Activated CD8-positive, alpha-beta memory T cell treated with anti-CD3 and anti-CD28 coated beads, Interleukin-2, amount 10 ng/mL, durations not matched to agents 7 days and 5 days (primary cell): ENCODE data around the gene CMKLR1. TPM values are rescaled to one million over a fixed set of nuclear protein-coding genes. Genes with fewer than 3 reads are reported as not detected.

Source experiments
- ATAC-seq: fragments of 150-1000 bp; cut with Tn5 transposase; one replicate; pipeline ENCODE4 v1.10.0; 2021; ENCODE audit warnings: moderate library complexity
- CTCF ChIA-PET: fragments of 350-600 bp; sonication (Branson Sonifier 250); formaldehyde crosslinking; loops from one replicate; lab custom pipeline; 2021; ENCODE audit warnings: antibody characterized with exemption; lab: Charles Lee
- DNase-seq: peaks from one replicate; pipeline ENCODE4 v3.0.0-alpha.2; 2020
- H3K27ac Mint-ChIP-seq: one replicate; pipeline ENCODE4 v1.8.0; 2021; ENCODE audit warnings: mild to moderate bottlenecking, mixed read lengths
- H3K27me3 Mint-ChIP-seq: one replicate; pipeline ENCODE4 v1.8.0; 2021; ENCODE audit warnings: mixed read lengths
- H3K36me3 Mint-ChIP-seq: one replicate; pipeline ENCODE4 v1.8.0; 2021; ENCODE audit warnings: mild to moderate bottlenecking, mixed read lengths
- H3K4me1 Mint-ChIP-seq: one replicate; pipeline ENCODE4 v1.8.0; 2021; ENCODE audit warnings: mixed read lengths
- H3K4me3 Mint-ChIP-seq: one replicate; pipeline ENCODE4 v1.8.0; 2021; ENCODE audit warnings: mild to moderate bottlenecking, moderate library complexity, mixed read lengths
- H3K9me3 Mint-ChIP-seq: one replicate; pipeline ENCODE4 v1.8.0; 2022; ENCODE audit warnings: low read depth, mixed read lengths
- total RNA-seq, 2 experiments: library from RNA; stranded (reverse); gene quantifications; one replicate each; pipeline ENCODE4 v1.2.3, GENCODE V29; 2021

Gene CMKLR1
- total RNA-seq, 2 experiments from 2014 or later, result not detected

DNA sequence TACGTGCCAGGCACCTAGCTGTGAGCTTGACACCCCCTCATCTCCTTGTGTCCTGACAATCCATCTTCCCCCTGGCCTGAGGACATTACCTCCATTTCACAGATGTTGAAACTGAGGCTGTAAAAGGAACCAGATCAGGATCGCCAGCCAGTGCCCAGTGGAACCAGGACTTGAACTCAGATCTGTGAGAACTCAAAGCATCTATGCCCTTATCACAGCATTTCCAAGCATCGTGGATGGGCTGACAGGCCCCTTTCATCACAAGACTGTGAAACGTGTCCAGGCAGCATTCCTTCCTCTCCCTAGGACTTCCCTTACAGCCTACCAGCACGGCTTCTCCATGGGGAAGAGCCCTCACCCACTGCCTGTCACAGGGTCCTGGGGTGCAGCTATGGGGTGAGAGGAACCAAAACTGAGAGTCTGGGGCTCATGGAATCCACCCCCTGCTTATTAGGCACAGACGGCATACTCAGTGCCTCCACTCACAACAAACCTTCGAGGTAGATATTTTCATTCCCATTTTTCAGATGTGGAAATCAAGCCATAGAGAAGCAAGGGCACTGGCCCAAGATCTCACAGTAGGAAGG, 26.9 kb downstream of the CMKLR1 start:
- ATAC-seq, result no peak
- CTCF ChIA-PET, result no interaction called here
- DNase-seq, result no peak
- Mint-ChIP-seq H3K4me3 (no peak overlapping the region), H3K27ac (no peak overlapping the region), H3K36me3 (no peaks in the 10 kb centered on the region), H3K4me1 (peaks cover 20% of the 10 kb centered on the region), H3K27me3 (no peaks in the 10 kb centered on the region), H3K9me3 (no peaks in the 10 kb centered on the region)

- no peak for ATAC-seq
- Mint-ChIP-seq H3K4me1 (peaks cover 26% of the 10 kb centered on the region), H3K9me3 (no peaks in the 10 kb centered on the region), H3K36me3 (no peaks in the 10 kb centered on the region), H3K27me3 (no peaks in the 10 kb centered on the region), H3K27ac (no peak overlapping the region), H3K4me3 (no peak overlapping the region)
- no peak for DNase-seq
- CTCF ChIA-PET, result no interaction called here
These were observed 27.5 kb downstream of the CMKLR1 start for GRCh38 chr12:108311605-108312004.

DNA sequence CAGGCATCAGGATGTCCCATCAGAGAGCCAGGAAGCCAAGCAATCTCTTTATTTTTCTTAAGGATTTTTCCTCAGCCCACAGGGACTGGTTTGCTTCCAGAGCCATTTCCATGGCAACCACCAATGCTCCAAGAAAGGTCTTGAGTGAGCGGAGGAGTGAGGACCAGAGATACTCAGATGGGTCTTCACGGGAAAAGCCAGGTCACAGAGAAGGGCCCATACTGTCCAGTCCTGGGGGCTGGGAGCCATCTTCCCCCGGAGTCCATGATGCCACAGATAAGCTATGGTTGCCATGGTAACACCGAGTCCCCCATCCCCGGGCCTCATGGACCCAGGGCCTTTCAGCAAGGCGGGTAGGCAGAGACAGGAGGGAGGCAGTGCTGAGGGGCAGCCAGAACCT, 28.6 kb downstream of the CMKLR1 start:
- no peak for DNase-seq
- no peaks in the 10 kb centered on the region for H3K9me3 Mint-ChIP-seq
- no peak for ATAC-seq
- no peak overlapping the region for H3K4me3 Mint-ChIP-seq
- H3K4me1 Mint-ChIP-seq, result peaks cover 35% of the 10 kb centered on the region
- no peak overlapping the region for H3K27ac Mint-ChIP-seq
- CTCF ChIA-PET, result no interaction called here
- H3K27me3 Mint-ChIP-seq, result no peaks in the 10 kb centered on the region
- H3K36me3 Mint-ChIP-seq, result no peaks in the 10 kb centered on the region

- no peak for ATAC-seq
- Mint-ChIP-seq H3K36me3 (no peaks in the 10 kb centered on the region), H3K4me3 (no peak overlapping the region), H3K27ac (no peak overlapping the region), H3K9me3 (no peaks in the 10 kb centered on the region), H3K27me3 (peaks cover 2% of the 10 kb centered on the region), H3K4me1 (peaks cover 35% of the 10 kb centered on the region)
- no peak for DNase-seq
- CTCF ChIA-PET, result no interaction called here
These were observed 29.3 kb downstream of the CMKLR1 start for GRCh38 chr12:108309674-108310312.

GRCh38 chr12:108308395-108309085, 30.6 kb downstream of the CMKLR1 start:
- no peak for DNase-seq
- CTCF ChIA-PET, result interaction anchor here (1.8 kb wide), 1 partner anchor 10 kb away, joined by 6 read pairs; no protein-coding TSS in a partner anchor
- no peak for ATAC-seq
- peaks cover 4% of the 10 kb centered on the region for H3K27me3 Mint-ChIP-seq
- peaks cover 31% of the 10 kb centered on the region for H3K4me1 Mint-ChIP-seq
- H3K4me3 Mint-ChIP-seq, result no peak overlapping the region
- no peak overlapping the region for H3K27ac Mint-ChIP-seq
- no peaks in the 10 kb centered on the region for H3K36me3 Mint-ChIP-seq
- H3K9me3 Mint-ChIP-seq, result no peaks in the 10 kb centered on the region

DNA sequence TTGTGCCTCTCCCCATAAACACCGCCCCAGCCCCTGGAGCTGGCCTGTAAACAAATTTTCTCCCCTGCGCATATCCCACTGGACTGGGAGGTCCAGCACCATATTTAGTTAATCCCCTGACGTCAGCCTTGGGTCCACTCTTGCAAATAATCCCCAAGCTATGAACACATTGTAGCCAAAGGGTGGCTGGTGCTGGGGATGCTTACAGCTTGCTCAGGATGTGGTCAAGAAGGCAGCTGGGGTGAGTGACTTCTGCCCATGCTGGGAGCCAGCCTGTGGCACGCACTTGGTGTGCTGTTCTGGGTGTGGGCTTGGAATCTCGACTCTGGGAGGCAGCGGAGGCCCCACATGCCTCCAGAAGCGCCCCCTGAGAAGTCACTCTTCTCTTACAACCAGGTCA, 32.1 kb downstream of the CMKLR1 start:
- DNase-seq (peak; percentile 52), ATAC-seq (peak; percentile 48)
- H3K9me3 Mint-ChIP-seq, result no peaks in the 10 kb centered on the region
- peaks cover 4% of the 10 kb centered on the region for H3K27me3 Mint-ChIP-seq
- CTCF ChIA-PET, result interaction anchor here (1.8 kb wide), 1 partner anchor 9 kb away, joined by 6 read pairs; no protein-coding TSS in a partner anchor
- H3K36me3 Mint-ChIP-seq, result no peaks in the 10 kb centered on the region
- H3K4me3 Mint-ChIP-seq, result no peak overlapping the region
- H3K27ac Mint-ChIP-seq, result peak overlapping the region; percentile 43
- H3K4me1 Mint-ChIP-seq, result peaks cover 28% of the 10 kb centered on the region

- Mint-ChIP-seq H3K27me3 (peaks cover 7% of the 10 kb centered on the region), H3K9me3 (no peaks in the 10 kb centered on the region), H3K4me3 (no peak overlapping the region), H3K27ac (peak overlapping the region; percentile 16), H3K4me1 (peaks cover 32% of the 10 kb centered on the region), H3K36me3 (no peaks in the 10 kb centered on the region)
- CTCF ChIA-PET, result no interaction called here
- no peak for DNase-seq
- ATAC-seq, result no peak
These were observed 32.6 kb downstream of the CMKLR1 start for GRCh38 chr12:108306506-108306905.

- Mint-ChIP-seq H3K36me3 (no peaks in the 10 kb centered on the region), H3K4me1 (peaks cover 35% of the 10 kb centered on the region), H3K27ac (peak overlapping the region; percentile 59), H3K4me3 (no peak overlapping the region), H3K9me3 (no peaks in the 10 kb centered on the region), H3K27me3 (peaks cover 10% of the 10 kb centered on the region)
- CTCF ChIA-PET, result no interaction called here
- DNase-seq (no peak), ATAC-seq (peak; percentile 26)
These were observed 33.1 kb downstream of the CMKLR1 start for GRCh38 chr12:108305991-108306501.

DNA sequence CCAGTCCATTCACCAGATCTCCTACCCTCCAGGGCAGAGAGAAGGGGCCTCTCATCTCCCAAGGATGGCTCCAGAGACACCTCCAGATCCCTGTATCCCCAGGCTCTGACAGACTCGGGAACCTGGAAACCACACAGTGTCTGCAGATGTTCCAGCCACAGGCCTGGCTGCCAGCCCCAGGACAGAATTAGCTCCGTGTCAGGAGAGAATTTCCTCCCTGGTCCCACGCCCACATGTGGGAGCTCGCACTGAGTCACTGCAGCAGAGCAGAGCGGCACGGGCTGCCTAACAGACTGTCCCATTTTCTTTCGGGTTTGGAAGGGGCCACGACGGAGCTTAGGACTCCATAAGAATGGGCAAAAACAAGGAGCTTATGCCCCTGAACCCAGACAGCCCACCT, 33.6 kb downstream of the CMKLR1 start:
- DNase-seq (no peak), ATAC-seq (no peak)
- no peaks in the 10 kb centered on the region for H3K9me3 Mint-ChIP-seq
- H3K27ac Mint-ChIP-seq, result no peak overlapping the region
- H3K27me3 Mint-ChIP-seq, result peaks cover 10% of the 10 kb centered on the region
- peaks cover 37% of the 10 kb centered on the region for H3K4me1 Mint-ChIP-seq
- no peak overlapping the region for H3K4me3 Mint-ChIP-seq
- CTCF ChIA-PET, result no interaction called here
- no peaks in the 10 kb centered on the region for H3K36me3 Mint-ChIP-seq

GRCh38 chr12:108304633-108305032, 34.5 kb downstream of the CMKLR1 start:
- H3K9me3 Mint-ChIP-seq, result no peaks in the 10 kb centered on the region
- H3K36me3 Mint-ChIP-seq, result no peaks in the 10 kb centered on the region
- no peak for ATAC-seq
- H3K4me3 Mint-ChIP-seq, result no peak overlapping the region
- H3K27me3 Mint-ChIP-seq, result peaks cover 10% of the 10 kb centered on the region
- no peak for DNase-seq
- CTCF ChIA-PET, result no interaction called here
- no peak overlapping the region for H3K27ac Mint-ChIP-seq
- H3K4me1 Mint-ChIP-seq, result peaks cover 40% of the 10 kb centered on the region

- H3K36me3 Mint-ChIP-seq, result no peaks in the 10 kb centered on the region
- H3K27ac Mint-ChIP-seq, result no peak overlapping the region
- ATAC-seq, result no peak
- no peaks in the 10 kb centered on the region for H3K9me3 Mint-ChIP-seq
- no peak for DNase-seq
- no peak overlapping the region for H3K4me3 Mint-ChIP-seq
- CTCF ChIA-PET, result no interaction called here
- H3K27me3 Mint-ChIP-seq, result peaks cover 10% of the 10 kb centered on the region
- H3K4me1 Mint-ChIP-seq, result peaks cover 48% of the 10 kb centered on the region
These were observed 35.4 kb downstream of the CMKLR1 start for GRCh38 chr12:108303703-108304102.

GRCh38 chr12:108302403-108303311, 36.5 kb downstream of the CMKLR1 start:
- H3K36me3 Mint-ChIP-seq, result no peaks in the 10 kb centered on the region
- H3K27ac Mint-ChIP-seq, result no peak overlapping the region
- ATAC-seq (no peak), DNase-seq (no peak)
- peaks cover 54% of the 10 kb centered on the region for H3K4me1 Mint-ChIP-seq
- no peaks in the 10 kb centered on the region for H3K9me3 Mint-ChIP-seq
- no peak overlapping the region for H3K4me3 Mint-ChIP-seq
- CTCF ChIA-PET, result no interaction called here
- peaks cover 10% of the 10 kb centered on the region for H3K27me3 Mint-ChIP-seq

DNA sequence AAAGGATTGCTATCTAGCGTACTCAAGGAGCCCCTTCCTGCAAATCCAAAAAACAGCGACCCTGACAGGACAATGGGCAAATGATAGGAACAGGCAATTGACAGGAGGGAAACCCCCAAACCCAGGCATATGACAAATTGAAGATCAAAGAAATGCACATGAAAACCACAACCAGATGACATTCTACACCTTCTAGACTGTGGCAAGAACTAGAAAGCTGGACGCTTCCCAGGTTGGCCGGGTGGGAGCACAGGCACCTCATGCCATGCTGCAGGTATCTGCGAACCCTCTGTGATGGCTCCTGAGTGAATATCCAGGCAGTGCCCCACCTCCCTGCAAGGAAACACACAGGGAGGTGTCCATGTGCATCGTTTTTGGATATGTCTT, 37.1 kb downstream of the CMKLR1 start:
- Mint-ChIP-seq H3K4me3 (no peak overlapping the region), H3K36me3 (no peaks in the 10 kb centered on the region), H3K9me3 (no peaks in the 10 kb centered on the region), H3K27ac (no peak overlapping the region), H3K27me3 (peaks cover 10% of the 10 kb centered on the region), H3K4me1 (peaks cover 54% of the 10 kb centered on the region)
- CTCF ChIA-PET, result no interaction called here
- DNase-seq, result no peak
- ATAC-seq, result no peak
